Stimulated activated CD4-positive, alpha-beta T cell treated with anti-CD3 and anti-CD28 coated beads, Interleukin-15, amount 100 ng/mL, for 1 hour (primary cell): ENCODE data around the gene TRRAP.
"Not testable (repeated sequence)": the region's sequence is repeated elsewhere in the genome, so short reads cannot be mapped to it uniquely, and the experiment has no call there.

Experiments used
- DNase-seq, 2 donors: peaks; one replicate each; pipeline ENCODE4 v3.0.0-alpha.2; 2020; ENCODE audit warnings: low read depth in 1 of 2, low spot score in 1 of 2

TRRAP gene

GRCh38 chr7:98866351-98866750 is 12.0 kb upstream of the TRRAP start:
- no peak for DNase-seq

- no peak for DNase-seq
Measured at GRCh38 chr7:98866765-98867164, 11.6 kb upstream of the TRRAP start.

GRCh38 chr7:98868450-98868849 is 9.9 kb upstream of the TRRAP start:
- DNase-seq: no peak

- no peak for DNase-seq
Measured at GRCh38 chr7:98869027-98869596, 9.2 kb upstream of the TRRAP start.

- DNase-seq: no peak
Measured at GRCh38 chr7:98869597-98870120, 8.7 kb upstream of the TRRAP start, which contains the start of gene TMEM130. Gene TMEM130 (minus strand): TSS chr7:98870014. CDS start chr7:98869861, 153 bp downstream.

- peak; percentile 26 to 68 for DNase-seq
Measured at GRCh38 chr7:98870121-98870651, 8.1 kb upstream of the TRRAP start.

- DNase-seq: no peak
Measured at GRCh38 chr7:98870807-98871491, 7.4 kb upstream of the TRRAP start.

GRCh38 chr7:98872328-98872924 is 5.9 kb upstream of the TRRAP start:
- no peak for DNase-seq

GRCh38 chr7:98873610-98874009 is 4.7 kb upstream of the TRRAP start:
- not testable (repeated sequence) for DNase-seq

- DNase-seq: no peak
Measured at GRCh38 chr7:98874942-98875341, 3.4 kb upstream of the TRRAP start.

- no peak for DNase-seq
Measured at GRCh38 chr7:98875501-98875900, 2.8 kb upstream of the TRRAP start.

GRCh38 chr7:98877146-98877545 is 1.2 kb upstream of the TRRAP start:
- no peak for DNase-seq

GRCh38 chr7:98877692-98878364 is 504 bp upstream of the TRRAP start:
- no peak for DNase-seq

GRCh38 chr7:98879198-98879978 is 1.1 kb downstream of the TRRAP start:
- peak; percentile 26 to 27 for DNase-seq

- DNase-seq: no peak
Measured at GRCh38 chr7:98879979-98880315, 1.6 kb downstream of the TRRAP start.

- no peak for DNase-seq
Measured at GRCh38 chr7:98880485-98880884, 2.2 kb downstream of the TRRAP start.

GRCh38 chr7:98881561-98882315 is 3.4 kb downstream of the TRRAP start:
- DNase-seq: no peak

GRCh38 chr7:98884416-98884815 is 6.1 kb downstream of the TRRAP start:
- no peak for DNase-seq

GRCh38 chr7:98887038-98887437 is 8.7 kb downstream of the TRRAP start:
- no peak for DNase-seq

- no peak for DNase-seq
Measured at GRCh38 chr7:98892609-98893008, 14.3 kb downstream of the TRRAP start.
